Stimulated activated CD8-positive, alpha-beta memory T cell treated with anti-CD3 and anti-CD28 coated beads, Interleukin-4, amount 100 ng/mL, for 1 hour (primary cell): ENCODE measurements around the gene KLK4.

Source experiments
- DNase-seq, 2 donors: peaks; one replicate each; pipeline ENCODE4 v3.0.0-alpha.2; 2020; ENCODE audit warnings: low read depth in 2 of 2, low spot score in 1 of 2

Gene KLK4

DNA sequence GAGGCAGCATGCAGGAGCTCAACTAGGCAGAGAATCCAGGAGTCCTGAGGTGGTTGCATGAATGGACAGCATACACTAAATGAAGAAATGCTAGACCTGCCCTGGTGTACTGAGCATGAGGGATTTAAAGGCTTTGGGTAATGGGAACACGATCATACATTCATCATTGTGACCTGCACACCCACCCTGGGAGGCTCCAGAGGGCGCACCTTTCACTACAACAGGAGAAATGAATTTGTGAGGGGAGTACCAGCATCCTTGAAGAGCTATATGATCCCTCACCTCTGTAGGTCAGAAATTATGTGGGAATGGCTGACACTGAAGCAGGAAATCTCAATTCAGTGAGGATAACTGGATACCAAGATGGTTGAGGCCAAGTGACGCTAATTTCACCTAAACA, 29.0 kb downstream of the KLK4 start:
- no peak for DNase-seq

DNA sequence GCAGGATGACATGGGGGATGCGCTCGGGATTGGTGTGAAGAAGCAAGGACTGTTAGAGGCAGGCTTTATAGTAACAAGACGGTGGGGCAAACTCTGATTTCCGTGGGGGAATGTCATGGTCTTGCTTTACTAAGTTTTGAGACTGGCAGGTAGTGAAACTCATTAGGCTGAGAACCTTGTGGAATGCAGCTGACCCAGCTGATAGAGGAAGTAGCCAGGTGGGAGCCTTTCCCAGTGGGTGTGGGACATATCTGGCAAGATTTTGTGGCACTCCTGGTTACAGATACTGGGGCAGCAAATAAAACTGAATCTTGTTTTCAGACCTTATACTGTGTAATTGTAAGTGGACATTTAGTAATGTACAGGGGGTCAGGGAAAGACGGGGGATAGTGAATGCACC, 31.0 kb downstream of the KLK4 start:
- DNase-seq: no peak

DNA sequence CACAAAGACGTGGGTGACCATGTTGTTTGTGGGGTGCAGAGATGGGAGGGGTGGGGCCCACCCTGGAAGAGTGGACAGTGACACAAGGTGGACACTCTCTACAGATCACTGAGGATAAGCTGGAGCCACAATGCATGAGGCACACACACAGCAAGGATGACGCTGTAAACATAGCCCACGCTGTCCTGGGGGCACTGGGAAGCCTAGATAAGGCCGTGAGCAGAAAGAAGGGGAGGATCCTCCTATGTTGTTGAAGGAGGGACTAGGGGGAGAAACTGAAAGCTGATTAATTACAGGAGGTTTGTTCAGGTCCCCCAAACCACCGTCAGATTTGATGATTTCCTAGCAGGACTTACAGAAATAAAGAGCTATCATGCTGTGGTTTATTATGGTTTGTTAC, 32.3 kb downstream of the KLK4 start:
- no peak for DNase-seq

DNA sequence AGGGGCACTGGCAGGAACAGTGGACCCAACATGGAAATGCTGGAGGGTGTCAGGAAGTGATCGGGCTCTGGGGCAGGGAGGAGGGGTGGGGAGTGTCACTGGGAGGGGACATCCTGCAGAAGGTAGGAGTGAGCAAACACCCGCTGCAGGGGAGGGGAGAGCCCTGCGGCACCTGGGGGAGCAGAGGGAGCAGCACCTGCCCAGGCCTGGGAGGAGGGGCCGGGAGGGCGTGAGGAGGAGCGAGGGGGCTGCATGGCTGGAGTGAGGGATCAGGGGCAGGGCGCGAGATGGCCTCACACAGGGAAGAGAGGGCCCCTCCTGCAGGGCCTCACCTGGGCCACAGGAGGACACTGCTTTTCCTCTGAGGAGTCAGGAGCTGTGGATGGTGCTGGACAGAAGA, 33.9 kb downstream of the KLK4 start:
- DNase-seq: no peak

DNA sequence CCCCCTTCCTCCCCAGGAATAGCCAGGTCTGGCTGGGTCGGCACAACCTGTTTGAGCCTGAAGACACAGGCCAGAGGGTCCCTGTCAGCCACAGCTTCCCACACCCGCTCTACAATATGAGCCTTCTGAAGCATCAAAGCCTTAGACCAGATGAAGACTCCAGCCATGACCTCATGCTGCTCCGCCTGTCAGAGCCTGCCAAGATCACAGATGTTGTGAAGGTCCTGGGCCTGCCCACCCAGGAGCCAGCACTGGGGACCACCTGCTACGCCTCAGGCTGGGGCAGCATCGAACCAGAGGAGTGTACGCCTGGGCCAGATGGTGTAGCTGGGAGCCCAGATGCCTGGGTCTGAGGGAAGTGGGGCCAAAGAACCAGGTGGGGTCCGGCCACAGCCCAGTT, 34.7 kb downstream of the KLK4 start:
- DNase-seq: no peak

DNA sequence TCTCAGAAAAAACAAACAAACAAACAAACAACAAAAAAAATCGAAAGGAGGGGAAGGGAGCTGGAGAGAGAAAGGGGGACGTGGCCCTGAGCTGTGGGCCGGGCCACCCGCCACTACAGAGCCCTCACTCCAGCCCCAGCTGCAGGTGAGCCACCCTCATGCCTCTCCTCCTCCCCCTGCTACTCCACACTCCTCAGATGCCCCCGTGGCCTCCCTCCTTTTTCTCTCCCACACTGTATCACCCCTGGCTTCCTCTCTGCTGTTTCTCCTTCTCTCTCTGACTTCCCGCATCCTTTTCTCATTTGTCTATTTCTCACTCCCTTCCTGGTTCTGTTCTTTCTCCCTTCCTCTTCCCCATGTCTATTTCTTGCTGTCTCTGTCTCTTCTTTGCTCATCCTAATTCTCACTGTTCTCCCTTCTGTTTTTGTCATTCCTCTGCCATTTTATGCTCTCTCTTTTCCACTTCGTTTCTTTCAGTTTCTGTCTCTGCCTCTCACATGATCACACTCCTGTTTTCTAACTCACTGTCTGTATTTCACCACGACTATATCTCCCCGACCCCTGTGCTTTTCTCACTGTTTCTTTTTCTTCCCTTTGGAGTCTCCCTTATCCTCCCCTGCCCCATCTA, 35.3 kb downstream of the KLK4 start:
- no peak for DNase-seq

GRCh38 chr19:50874211-50874610, 37.0 kb downstream of the KLK4 start:
- DNase-seq: no peak

- no peak for DNase-seq
Observed at GRCh38 chr19:50873056-50873455, 38.1 kb downstream of the KLK4 start, which contains the start of gene KLK2. Gene KLK2 (plus strand): TSS chr19:50873439. CDS start chr19:50873474, 35 bp downstream.

- no peak for DNase-seq
Observed at GRCh38 chr19:50870417-50871089, 40.6 kb downstream of the KLK4 start.

- no peak for DNase-seq
Observed at GRCh38 chr19:50869479-50869878, 41.7 kb downstream of the KLK4 start.

GRCh38 chr19:50861496-50862286, 49.5 kb downstream of the KLK4 start:
- DNase-seq: no peak

DNA sequence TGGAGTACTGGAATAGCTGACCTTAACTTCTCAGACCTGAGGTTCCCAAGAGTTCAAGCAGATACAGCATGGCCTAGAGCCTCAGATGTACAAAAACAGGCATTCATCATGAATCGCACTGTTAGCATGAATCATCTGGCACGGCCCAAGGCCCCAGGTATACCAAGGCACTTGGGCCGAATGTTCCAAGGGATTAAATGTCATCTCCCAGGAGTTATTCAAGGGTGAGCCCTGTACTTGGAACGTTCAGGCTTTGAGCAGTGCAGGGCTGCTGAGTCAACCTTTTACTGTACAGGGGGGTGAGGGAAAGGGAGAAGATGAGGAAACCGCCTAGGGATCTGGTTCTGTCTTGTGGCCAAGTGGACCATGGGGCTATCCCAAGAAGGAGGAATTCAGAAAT, 50.2 kb downstream of the KLK4 start:
- DNase-seq: no peak

GRCh38 chr19:50859849-50860248, 51.3 kb downstream of the KLK4 start:
- DNase-seq: no peak

- no peak for DNase-seq
Observed at GRCh38 chr19:50858886-50859285, 52.3 kb downstream of the KLK4 start.

DNA sequence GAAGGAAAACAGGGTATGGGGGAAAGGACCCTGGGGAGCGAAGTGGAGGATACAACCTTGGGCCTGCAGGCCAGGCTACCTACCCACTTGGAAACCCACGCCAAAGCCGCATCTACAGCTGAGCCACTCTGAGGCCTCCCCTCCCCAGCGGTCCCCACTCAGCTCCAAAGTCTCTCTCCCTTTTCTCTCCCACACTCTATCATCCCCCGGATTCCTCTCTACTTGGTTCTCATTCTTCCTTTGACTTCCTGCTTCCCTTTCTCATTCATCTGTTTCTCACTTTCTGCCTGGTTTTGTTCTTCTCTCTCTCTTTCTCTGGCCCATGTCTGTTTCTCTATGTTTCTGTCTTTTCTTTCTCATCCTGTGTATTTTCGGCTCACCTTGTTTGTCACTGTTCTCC, 53.8 kb downstream of the KLK4 start:
- DNase-seq: no peak
